SJCRH30 (cell line): ENCODE measurements around the gene SPRYD3. TPM values are rescaled to one million over a fixed set of nuclear protein-coding genes. Genes with fewer than 3 reads are reported as not detected.
"Not testable (repeated sequence)": the region's sequence is repeated elsewhere in the genome, so short reads cannot be mapped to it uniquely, and the experiment has no call there.

Experiments used
- DNase-seq, 2 experiments: peaks; one replicate each; pipeline ENCODE4 v3.0.0-alpha.2; 2015 to 2020
- H3K27ac ChIP-seq: fragments of 250-450 bp; sonication (Bioruptor Pico); 2 replicates; pipeline ENCODE4 v1.5.1; 2020; ENCODE audit warnings: mild to moderate bottlenecking, moderate library complexity
- H3K27me3 ChIP-seq: fragments of 250-450 bp; sonication (Bioruptor Pico); 2 replicates; pipeline ENCODE4 v1.5.1; 2020; ENCODE audit warnings: mild to moderate bottlenecking, moderate library complexity
- H3K36me3 ChIP-seq: fragments of 250-450 bp; sonication (Bioruptor Pico); 2 replicates; pipeline ENCODE4 v1.5.1; 2020; ENCODE audit warnings: mild to moderate bottlenecking, moderate library complexity
- H3K4me1 ChIP-seq: fragments of 250-450 bp; sonication (Bioruptor Pico); 2 replicates; pipeline ENCODE4 v1.5.1; 2020; ENCODE audit warnings: mild to moderate bottlenecking, moderate library complexity
- H3K4me3 ChIP-seq: fragments of 250-450 bp; sonication (Bioruptor Pico); 2 replicates; pipeline ENCODE4 v1.5.1; 2020; ENCODE audit warnings: mild to moderate bottlenecking, moderate library complexity
- H3K9me3 ChIP-seq: fragments of 250-450 bp; sonication (Bioruptor Pico); replicated peaks from 2 replicates; pipeline ENCODE4 v1.5.1; 2020; ENCODE audit warnings: mild to moderate bottlenecking, moderate library complexity
- total RNA-seq: library from RNA; depleted of rRNA; stranded (reverse); fragments of >200 nt; shearing (Covaris generic); gene quantifications from 2 replicates; pipeline ENCODE4 v1.2.3, GENCODE V29; 2014

Gene SPRYD3
- total RNA-seq, 1 experiment from 2014 or later = 10.4 TPM

DNA sequence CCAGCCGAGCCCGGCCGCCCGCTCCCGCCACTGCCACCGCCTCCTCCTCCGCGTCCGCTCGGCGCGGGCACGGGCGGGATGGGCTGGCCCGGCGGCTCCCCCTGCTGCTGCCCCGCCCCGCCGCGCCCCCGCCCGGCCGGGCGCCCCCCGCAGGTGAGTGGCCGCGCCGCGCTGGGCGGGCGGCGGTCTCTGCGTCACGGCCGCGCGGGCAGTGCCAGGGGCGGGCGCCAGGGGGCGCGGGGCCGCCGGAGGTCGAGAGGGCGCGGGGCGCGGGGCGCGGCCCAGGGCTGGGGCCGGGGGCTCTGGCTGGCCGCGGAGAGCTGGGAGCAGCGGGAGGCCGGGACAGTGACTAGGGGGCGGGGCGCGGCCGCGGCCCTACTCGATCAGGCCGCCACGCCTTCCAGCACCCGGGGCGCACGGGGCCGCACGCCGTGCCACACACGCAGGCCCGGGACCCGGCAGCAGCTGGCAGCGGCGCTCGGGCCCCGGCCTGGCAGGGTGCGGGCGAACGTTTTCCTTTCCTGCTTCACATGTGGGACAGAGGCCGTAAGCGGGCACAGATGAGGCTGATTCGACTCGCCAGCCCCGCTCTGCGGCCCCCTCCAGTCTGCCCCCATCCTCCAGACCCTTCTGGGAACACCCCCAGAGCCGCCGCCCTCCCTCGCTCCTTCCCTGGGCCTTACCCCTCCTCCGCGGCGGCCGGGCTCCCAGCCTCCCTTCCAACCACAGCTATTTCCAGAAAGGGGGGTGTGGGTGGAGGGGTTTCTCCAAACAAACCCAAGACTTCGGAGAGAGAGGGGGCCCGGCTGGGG is 31.8 kb downstream of the SPRYD3 start:
- peak; percentile 66 to 69 for DNase-seq
- H3K9me3 ChIP-seq = no peaks in the 10 kb centered on the region
- H3K4me3 ChIP-seq = peak overlapping the region; percentile 64
- H3K36me3 ChIP-seq = peaks cover 6% of the 10 kb centered on the region; the same call in 1 of the 2 replicates
- H3K27me3 ChIP-seq = no peaks in the 10 kb centered on the region
- peak overlapping the region; percentile 62 for H3K27ac ChIP-seq
- peaks cover 36% of the 10 kb centered on the region for H3K4me1 ChIP-seq

GRCh38 chr12:53046655-53047220 is 32.5 kb downstream of the SPRYD3 start:
- H3K27ac ChIP-seq = peak overlapping the region; percentile 61
- peaks cover 8% of the 10 kb centered on the region; the same call in 1 of the 2 replicates for H3K36me3 ChIP-seq
- DNase-seq = peak; percentile 82 to 84
- no peaks in the 10 kb centered on the region for H3K9me3 ChIP-seq
- H3K4me1 ChIP-seq = peaks cover 30% of the 10 kb centered on the region
- no peaks in the 10 kb centered on the region for H3K27me3 ChIP-seq
- H3K4me3 ChIP-seq = peak overlapping the region; percentile 64

GRCh38 chr12:53045696-53046045 is 33.5 kb downstream of the SPRYD3 start:
- H3K4me1 ChIP-seq = peaks cover 21% of the 10 kb centered on the region
- no peak for DNase-seq
- peaks cover 8% of the 10 kb centered on the region; the same call in 1 of the 2 replicates for H3K36me3 ChIP-seq
- no peaks in the 10 kb centered on the region for H3K9me3 ChIP-seq
- peak overlapping the region; percentile 64; the same call in 1 of the 2 replicates for H3K4me3 ChIP-seq
- no peak overlapping the region for H3K27ac ChIP-seq
- H3K27me3 ChIP-seq = no peaks in the 10 kb centered on the region

DNA sequence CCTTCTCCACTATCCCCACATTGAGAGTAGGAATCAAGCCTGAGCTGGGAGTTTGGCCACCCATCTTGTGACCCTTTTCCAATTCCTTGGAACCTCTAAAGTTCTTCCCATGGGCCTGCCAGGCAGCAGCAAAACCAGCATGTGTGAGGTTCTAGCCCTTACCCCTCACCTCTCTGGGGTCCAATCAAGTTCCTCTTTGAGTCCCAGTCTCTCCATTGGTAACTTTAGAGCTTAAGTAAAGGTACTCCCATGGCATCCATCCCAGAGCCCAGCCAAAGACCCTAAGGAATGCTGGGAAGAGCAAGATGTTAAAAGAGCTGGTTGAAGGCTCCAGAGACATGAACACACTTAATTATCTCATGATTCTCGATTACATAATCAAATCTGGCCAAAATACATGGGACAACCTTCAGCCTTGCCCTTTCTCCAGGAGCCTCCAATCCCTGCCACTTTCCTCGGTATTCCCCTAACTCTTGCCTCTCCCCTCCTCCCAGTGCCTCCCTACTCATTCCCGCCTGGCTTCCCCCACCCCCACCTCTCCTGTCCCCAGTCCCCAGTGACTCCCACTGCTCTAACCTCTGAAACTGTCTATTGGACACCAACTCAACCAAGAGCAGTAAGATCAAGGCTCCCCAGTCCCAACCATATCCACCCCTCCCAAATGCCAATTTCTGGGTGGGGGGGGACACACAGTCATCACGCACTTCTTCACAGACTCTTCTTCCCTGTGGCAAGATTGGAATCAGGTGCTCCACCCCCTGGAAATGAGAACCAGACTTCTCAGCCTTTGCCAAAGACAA is 34.1 kb downstream of the SPRYD3 start:
- H3K27me3 ChIP-seq = no peaks in the 10 kb centered on the region
- peaks cover 8% of the 10 kb centered on the region; the same call in 1 of the 2 replicates for H3K36me3 ChIP-seq
- H3K27ac ChIP-seq = no peak overlapping the region
- DNase-seq = no peak
- no peak overlapping the region for H3K4me3 ChIP-seq
- H3K4me1 ChIP-seq = peaks cover 19% of the 10 kb centered on the region
- no peaks in the 10 kb centered on the region for H3K9me3 ChIP-seq

DNA sequence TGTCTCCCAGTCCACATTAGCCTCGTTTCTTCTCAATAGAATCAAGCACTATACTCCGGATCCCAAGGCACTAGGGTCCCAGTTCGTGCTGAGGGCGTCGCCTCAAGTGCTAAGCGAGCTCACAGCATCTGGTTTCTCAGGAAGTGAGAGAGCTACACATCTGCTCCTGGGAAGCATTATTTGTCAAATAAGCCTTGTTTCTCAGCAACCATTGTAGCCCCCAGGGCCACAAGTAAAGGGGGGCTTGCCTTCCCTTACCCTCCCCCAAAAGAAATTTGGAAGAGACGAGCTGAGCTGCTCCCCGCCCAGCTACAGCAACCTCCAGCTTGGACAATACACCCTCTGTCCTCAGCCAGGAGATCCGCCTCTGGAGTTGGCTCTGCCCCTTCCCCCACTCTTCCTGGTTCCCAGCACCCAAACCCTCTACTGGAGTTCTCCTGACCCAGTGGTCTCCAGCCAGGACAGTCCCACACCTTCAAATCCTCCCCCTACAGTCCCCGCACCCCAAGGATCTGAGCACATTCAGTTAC is 35.1 kb downstream of the SPRYD3 start:
- H3K36me3 ChIP-seq = peaks cover 17% of the 10 kb centered on the region
- H3K4me1 ChIP-seq = peaks cover 15% of the 10 kb centered on the region
- DNase-seq = no peak
- H3K27me3 ChIP-seq = no peaks in the 10 kb centered on the region
- no peak overlapping the region for H3K4me3 ChIP-seq
- H3K9me3 ChIP-seq = no peaks in the 10 kb centered on the region
- H3K27ac ChIP-seq = no peak overlapping the region

DNA sequence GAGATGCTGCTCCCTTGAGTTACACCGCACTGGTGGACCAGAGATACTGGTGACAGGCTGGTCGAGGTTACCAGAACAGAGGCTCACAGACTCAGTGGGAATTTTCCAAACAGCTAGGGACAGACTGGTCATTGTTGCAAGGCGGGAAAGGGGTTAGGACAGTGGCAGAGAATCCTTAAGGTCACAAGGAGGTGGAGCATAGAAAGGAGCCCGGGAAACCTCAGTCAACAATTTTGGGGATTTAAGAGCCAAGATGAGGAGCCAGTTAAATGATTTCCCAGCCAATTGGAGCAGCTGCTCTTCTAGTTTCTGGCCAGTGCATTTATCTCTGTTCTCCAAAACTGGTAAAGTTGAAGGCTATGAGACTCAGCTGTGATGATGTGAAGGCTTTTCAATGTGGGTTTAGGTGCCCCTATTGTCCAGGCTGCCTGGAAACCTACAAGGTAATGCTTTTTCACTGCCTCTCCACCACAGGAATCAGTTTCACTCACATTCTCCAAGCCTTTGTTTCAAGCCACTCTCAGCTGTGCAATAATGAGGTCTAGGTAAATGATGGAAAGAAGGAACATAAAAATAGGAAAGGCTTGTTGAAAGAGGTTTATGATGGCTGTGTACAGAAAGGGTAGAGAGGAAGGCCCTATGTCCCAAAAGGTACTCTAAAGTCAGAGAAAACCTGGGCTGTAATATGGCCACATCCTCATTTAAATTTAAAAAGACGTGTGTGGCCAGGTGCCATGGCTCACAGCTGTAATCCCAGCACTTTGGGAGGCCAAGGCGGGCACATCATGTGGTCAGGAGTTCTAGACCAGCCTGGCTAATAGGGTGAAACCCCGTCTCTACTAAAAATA is 36.4 kb downstream of the SPRYD3 start:
- H3K27me3 ChIP-seq = no peaks in the 10 kb centered on the region
- no peak for DNase-seq
- H3K9me3 ChIP-seq = no peaks in the 10 kb centered on the region
- H3K4me1 ChIP-seq = peaks cover 2% of the 10 kb centered on the region; the same call in 1 of the 2 replicates
- H3K36me3 ChIP-seq = peaks cover 30% of the 10 kb centered on the region
- H3K4me3 ChIP-seq = no peak overlapping the region
- H3K27ac ChIP-seq = no peak overlapping the region

GRCh38 chr12:53039851-53040250 is 39.3 kb downstream of the SPRYD3 start:
- peaks cover 54% of the 10 kb centered on the region for H3K36me3 ChIP-seq

GRCh38 chr12:53036802-53037201 is 42.4 kb downstream of the SPRYD3 start:
- Histone ChIP-seq H3K27ac (no peak overlapping the region), H3K36me3 (peaks cover 75% of the 10 kb centered on the region), H3K9me3 (no peaks in the 10 kb centered on the region), H3K4me3 (no peak overlapping the region), H3K27me3 (no peaks in the 10 kb centered on the region), H3K4me1 (no peaks in the 10 kb centered on the region)
- no peak for DNase-seq

More at GRCh38 chr12:53039851-53040250, 39.3 kb downstream of the SPRYD3 start:
- Histone ChIP-seq H3K27ac (no peak overlapping the region), H3K4me1 (no peaks in the 10 kb centered on the region; the same call in 1 of the 2 replicates), H3K4me3 (no peak overlapping the region), H3K27me3 (no peaks in the 10 kb centered on the region), H3K9me3 (no peaks in the 10 kb centered on the region)
- DNase-seq = no peak

GRCh38 chr12:53034459-53034858 is 44.7 kb downstream of the SPRYD3 start:
- no peak overlapping the region for H3K27ac ChIP-seq
- no peak for DNase-seq
- H3K27me3 ChIP-seq = no peaks in the 10 kb centered on the region
- no peaks in the 10 kb centered on the region for H3K4me1 ChIP-seq
- H3K36me3 ChIP-seq = peaks cover 88% of the 10 kb centered on the region
- H3K4me3 ChIP-seq = no peak overlapping the region
- no peaks in the 10 kb centered on the region for H3K9me3 ChIP-seq

DNA sequence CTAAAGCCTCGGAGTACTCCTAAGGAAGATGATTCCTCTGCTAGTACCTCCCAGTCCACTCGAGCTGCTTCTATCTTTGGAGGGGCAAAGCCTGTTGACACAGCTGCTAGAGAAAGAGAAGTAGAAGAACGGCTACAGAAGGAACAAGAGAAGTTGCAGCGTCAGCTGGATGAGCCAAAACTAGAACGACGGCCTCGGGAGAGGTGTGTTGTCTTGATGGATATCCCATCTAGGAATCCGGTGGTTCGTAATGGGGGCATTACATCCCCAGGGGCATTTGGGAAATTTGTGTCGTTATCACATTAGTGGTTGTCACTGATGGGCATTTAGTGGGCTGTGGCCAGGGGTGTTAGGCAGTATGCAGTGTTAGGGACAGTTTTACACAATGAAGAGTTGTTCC is 45.4 kb downstream of the SPRYD3 start:
- DNase-seq, H3K4me1 ChIP-seq, H3K27ac ChIP-seq, H3K4me3 ChIP-seq, H3K9me3 ChIP-seq, H3K27me3 ChIP-seq: not testable (repeated sequence)
- peaks cover 88% of the 10 kb centered on the region for H3K36me3 ChIP-seq

- H3K4me1 ChIP-seq = no peaks in the 10 kb centered on the region
- no peak for DNase-seq
- H3K36me3 ChIP-seq = peaks cover 85% of the 10 kb centered on the region
- H3K9me3 ChIP-seq = no peaks in the 10 kb centered on the region
- H3K4me3 ChIP-seq = no peak overlapping the region
- H3K27me3 ChIP-seq = no peaks in the 10 kb centered on the region
- no peak overlapping the region for H3K27ac ChIP-seq
Measured at GRCh38 chr12:53031616-53032015, 47.6 kb downstream of the SPRYD3 start.

DNA sequence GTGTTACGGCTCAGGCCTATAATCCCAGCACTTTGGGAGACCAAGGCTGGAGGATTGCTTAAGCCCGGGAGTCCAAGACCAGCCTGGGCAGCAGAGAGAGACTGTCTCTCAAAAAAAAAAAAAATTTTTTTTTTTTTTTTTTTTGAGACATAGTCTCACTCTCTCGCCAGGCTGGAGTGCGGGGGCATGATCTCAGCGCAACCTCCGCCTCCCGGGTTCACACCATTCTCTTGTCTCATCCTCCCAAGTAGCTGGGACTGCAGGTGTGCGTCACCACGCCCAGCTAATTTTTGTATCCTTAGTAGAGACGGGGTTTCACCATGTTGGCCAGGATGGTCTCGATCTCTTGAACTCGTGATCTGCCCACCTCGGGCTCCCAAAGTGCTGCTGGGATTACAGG is 52.2 kb downstream of the SPRYD3 start:
- not testable (repeated sequence) for DNase-seq, H3K9me3 ChIP-seq, H3K27ac ChIP-seq, H3K4me3 ChIP-seq, H3K4me1 ChIP-seq, H3K27me3 ChIP-seq
- peaks cover 91% of the 10 kb centered on the region for H3K36me3 ChIP-seq

- Histone ChIP-seq H3K4me1 (no peaks in the 10 kb centered on the region), H3K4me3 (no peak overlapping the region), H3K27ac (no peak overlapping the region), H3K9me3 (no peaks in the 10 kb centered on the region), H3K36me3 (peaks cover 91% of the 10 kb centered on the region), H3K27me3 (no peaks in the 10 kb centered on the region)
- no peak for DNase-seq
Measured at GRCh38 chr12:53025250-53025649, 53.9 kb downstream of the SPRYD3 start.

DNA sequence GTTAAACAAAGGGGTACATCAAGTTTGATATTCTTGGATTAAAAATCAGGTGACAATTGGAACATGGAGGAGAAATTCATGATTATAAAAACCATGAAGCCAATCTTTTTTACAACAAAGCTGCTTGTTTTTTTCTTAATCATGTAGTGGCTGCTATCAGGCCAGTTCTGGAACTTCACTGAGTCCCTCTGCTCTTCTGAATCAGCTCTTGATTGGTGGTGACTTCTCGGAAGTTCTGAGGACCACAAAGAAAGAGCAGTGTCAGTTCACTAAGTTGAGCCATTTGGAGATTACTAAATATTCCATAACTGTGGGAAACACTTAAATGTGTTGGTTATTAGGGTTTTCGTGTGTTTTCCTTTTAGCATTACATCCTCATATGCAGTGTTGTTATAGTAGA is 64.5 kb downstream of the SPRYD3 start:
- Histone ChIP-seq H3K4me3 (no peak overlapping the region), H3K27ac (no peak overlapping the region), H3K27me3 (no peaks in the 10 kb centered on the region), H3K4me1 (0 out of 2 replicates have a peak, but pooled peaks cover 4% of the 10 kb centered on the region), H3K36me3 (peaks cover 75% of the 10 kb centered on the region), H3K9me3 (no peaks in the 10 kb centered on the region)
- DNase-seq = no peak
